IMR-90 (cell line): Measurements from ENCODE around the gene TPM4. TPM values are rescaled to one million over a fixed set of nuclear protein-coding genes. Genes with fewer than 3 reads are reported as not detected.

Experiments
- ATAC-seq: fragments of 200-7000 bp; cut with Tn5 transposase; 2 replicates; pipeline ENCODE4 v1.9.1; 2020; ENCODE audit warnings: low read depth, mild to moderate bottlenecking, moderate library complexity
- BruUV-seq: library from RNA; stranded (reverse); fragments of 400-500 nt; replicated peaks from 2 replicates; lab custom pipeline; 2021; lab: Mats Ljungman, UMichigan
- CTCF ChIA-PET: fragments of 300-600 bp; formaldehyde crosslinking; extraction: SDS; loops from one replicate; lab custom pipeline; 2021; ENCODE audit warnings: antibody characterized with exemption; lab: Yijun Ruan, JAX
- POLR2A ChIA-PET: fragments of 300-600 bp; sonication (Branson Sonifier 250); formaldehyde crosslinking; loops from one replicate; lab custom pipeline; 2022; ENCODE audit warnings: antibody characterized with exemption; ENCODE audit not compliant: unreplicated experiment; lab: Charles Lee
- DNase-seq: peaks from one replicate; pipeline ENCODE4 v3.0.0; 2013
- H2AFZ ChIP-seq: replicated peaks from 2 replicates; pipeline ENCODE3; 2013; ENCODE audit warnings: low read length, mild to moderate bottlenecking; ENCODE audit not compliant: poor library complexity
- H2AK5ac ChIP-seq: 2 replicates; pipeline ENCODE4 v1.6.1; 2013; ENCODE audit warnings: low read depth, low read length, inconsistent platforms
- H2AK9ac ChIP-seq: replicated peaks from 2 replicates; pipeline ENCODE3; 2013; ENCODE audit warnings: mild to moderate bottlenecking, low read depth, low read length, moderate library complexity; ENCODE audit not compliant: poor library complexity
- H2BK120ac ChIP-seq: 2 replicates; pipeline ENCODE4 v1.6.1; 2013; ENCODE audit warnings: low read depth, low read length, inconsistent platforms
- H2BK15ac ChIP-seq: 3 replicates; pipeline ENCODE4 v1.6.1; 2013; ENCODE audit warnings: low read depth, low read length, inconsistent platforms
- H2BK20ac ChIP-seq: 2 replicates; pipeline ENCODE4 v1.6.1; 2013; ENCODE audit warnings: low read depth, mild to moderate bottlenecking, inconsistent platforms, low read length, moderate library complexity
- H2BK5ac ChIP-seq: 2 replicates; pipeline ENCODE4 v1.6.1; 2013; ENCODE audit warnings: mild to moderate bottlenecking, low read depth, low read length, inconsistent platforms; ENCODE audit not compliant: poor library complexity, severe bottlenecking
- H3K14ac ChIP-seq: replicated peaks from 2 replicates; pipeline ENCODE4 v1.6.1; 2013; ENCODE audit warnings: low read depth, low read length, inconsistent platforms
- H3K18ac ChIP-seq: 2 replicates; pipeline ENCODE4 v1.6.1; 2013; ENCODE audit warnings: low read depth, low read length, control low read depth
- H3K23ac ChIP-seq: 2 replicates; pipeline ENCODE4 v1.6.1; 2013; ENCODE audit warnings: low read depth, low read length, inconsistent platforms
- H3K27ac ChIP-seq: 2 replicates; pipeline ENCODE4 v1.5.1; 2013; ENCODE audit warnings: mild to moderate bottlenecking, control low read depth, low read length; ENCODE audit not compliant: insufficient read depth
- H3K27me3 ChIP-seq: 2 replicates; pipeline ENCODE4 v1.6.1; 2013; ENCODE audit warnings: low read length; ENCODE audit not compliant: control insufficient read depth, insufficient read depth
- H3K36me3 ChIP-seq: 2 replicates; pipeline ENCODE4 v1.6.1; 2013; ENCODE audit warnings: low read length, mixed read lengths; ENCODE audit not compliant: control insufficient read depth, insufficient read depth
- H3K4ac ChIP-seq: 2 replicates; pipeline ENCODE4 v1.6.1; 2013; ENCODE audit warnings: low read depth, low read length, inconsistent platforms
- H3K4me1 ChIP-seq: 2 replicates; pipeline ENCODE4 v1.6.1; 2013; ENCODE audit warnings: low read length, mixed read lengths; ENCODE audit not compliant: control insufficient read depth, insufficient read depth
- H3K4me2 ChIP-seq: 2 replicates; pipeline ENCODE4 v1.6.1; 2013; ENCODE audit warnings: low read depth, mild to moderate bottlenecking, control low read depth, low read length, moderate library complexity
- H3K4me3 ChIP-seq: 2 replicates; pipeline ENCODE4 v1.5.1; 2013; ENCODE audit warnings: low read depth, mild to moderate bottlenecking, control low read depth, low read length, moderate library complexity; ENCODE audit not compliant: insufficient read depth
- H3K56ac ChIP-seq: 2 replicates; pipeline ENCODE4 v1.6.1; 2013; ENCODE audit warnings: low read length, inconsistent platforms; ENCODE audit not compliant: insufficient read depth; ENCODE audit errors: extremely low read depth
- H3K79me1 ChIP-seq, 2 experiments: 2 replicates each; pipeline ENCODE4 v1.6.1; 2013; ENCODE audit warnings: low read length in 2 of 2, inconsistent platforms in 1 of 2, low read depth in 1 of 2
- H3K9ac ChIP-seq: 2 replicates; pipeline ENCODE4 v1.6.1; 2013; ENCODE audit warnings: low read depth, low read length, control low read depth
- H3K9me1 ChIP-seq: 2 replicates; pipeline ENCODE4 v1.6.1; 2013; ENCODE audit warnings: low read length, inconsistent platforms; ENCODE audit not compliant: insufficient read depth
- H3K9me3 ChIP-seq: 2 replicates; pipeline ENCODE4 v1.6.1; 2013; ENCODE audit warnings: low read length; ENCODE audit not compliant: control insufficient read depth, insufficient read depth
- H4K20me1 ChIP-seq: 2 replicates; pipeline ENCODE4 v1.6.1; 2013; ENCODE audit warnings: low read length, inconsistent platforms; ENCODE audit not compliant: insufficient read depth
- H4K5ac ChIP-seq: 2 replicates; pipeline ENCODE4 v1.6.1; 2013; ENCODE audit warnings: mild to moderate bottlenecking, low read depth, low read length, control low read depth
- H4K8ac ChIP-seq, 2 experiments: 2 replicates each; pipeline ENCODE4 v1.6.1; 2013; ENCODE audit warnings: low read depth in 2 of 2, low read length in 2 of 2, control low read depth in 1 of 2, inconsistent platforms in 1 of 2
- H4K91ac ChIP-seq: 2 replicates; pipeline ENCODE4 v1.6.1; 2013; ENCODE audit warnings: low read depth, low read length, inconsistent platforms; ENCODE audit not compliant: insufficient read depth
- MAFK ChIP-seq: IDR thresholded peaks from 2 replicates; pipeline ENCODE4 v1.6.1; 2012; ENCODE audit warnings: low read depth, low read length, improper control_type of control experiment
- MAZ ChIP-seq: IDR thresholded peaks from 2 replicates; pipeline ENCODE4 v1.6.1; 2012; ENCODE audit warnings: low read depth, mild to moderate bottlenecking, low read length, improper control_type of control experiment, moderate library complexity, borderline replicate concordance
- NFE2L2 ChIP-seq: fragments of 150-350 bp; IDR thresholded peaks from 2 replicates; pipeline ENCODE4 v1.6.1; 2016; ENCODE audit warnings: low read depth, mild to moderate bottlenecking, low read length
- RCOR1 ChIP-seq: IDR thresholded peaks from 2 replicates; pipeline ENCODE4 v1.6.1; 2012; ENCODE audit warnings: mild to moderate bottlenecking, low read length, improper control_type of control experiment; ENCODE audit not compliant: insufficient replicate concordance
- RFX5 ChIP-seq: IDR thresholded peaks from 2 replicates; pipeline ENCODE4 v1.8.0; 2012; ENCODE audit warnings: low read depth, mild to moderate bottlenecking, low read length, moderate library complexity
- WGBS, 2 experiments: methylation state at CpG; one replicate each; pipeline versions ENCODE4 v1.1.5 to v1.1.7; 2013; ENCODE audit warnings: missing lambda C conversion rate in 2 of 2; ENCODE audit not compliant: insufficient read length in 1 of 2; ENCODE audit errors: extremely low coverage in 2 of 2; 5-methylcytosine and 5-hydroxymethylcytosine counted together
- dilution Hi-C: fragments of 300-500 bp; cut with HindIII; formaldehyde crosslinking; loops from one replicate; pipeline ENCODE4 v1.14.3; 2018; ENCODE audit warnings: low sequenced_read_pairs; ENCODE audit not compliant: unreplicated experiment
- in situ Hi-C: fragments of 300-500 bp; cut with MboI; formaldehyde crosslinking; loops from 3 replicates; pipeline ENCODE4 v1.14.3; 2019; ENCODE audit warnings: low sequenced_read_pairs, inconsistent platforms, mixed read lengths
- intact Hi-C: fragments of 100-400 bp; cut with micrococcal nuclease; formaldehyde crosslinking; loops from 2 replicates; pipeline ENCODE4 v1.10.0; 2022
- polyA plus RNA-seq, 3 experiments: library from polyadenylated mRNA; depleted of rRNA; stranded (reverse); fragments of >200 nt; gene quantifications; 2 replicates each; pipeline ENCODE4 v1.2.3, GENCODE V29; 2012; ENCODE audit warnings: low replicate concordance in 1 of 3
- total RNA-seq: library from RNA; depleted of rRNA; stranded (reverse); fragments of >200 nt; gene quantifications from 2 replicates; pipeline ENCODE4 v1.2.3, GENCODE V29; 2012

Gene TPM4
- total and polyA plus RNA-seq, 2 of the 4 experiments (the other 2 are of a cell fraction): 1,075 to 1,160 TPM

DNA sequence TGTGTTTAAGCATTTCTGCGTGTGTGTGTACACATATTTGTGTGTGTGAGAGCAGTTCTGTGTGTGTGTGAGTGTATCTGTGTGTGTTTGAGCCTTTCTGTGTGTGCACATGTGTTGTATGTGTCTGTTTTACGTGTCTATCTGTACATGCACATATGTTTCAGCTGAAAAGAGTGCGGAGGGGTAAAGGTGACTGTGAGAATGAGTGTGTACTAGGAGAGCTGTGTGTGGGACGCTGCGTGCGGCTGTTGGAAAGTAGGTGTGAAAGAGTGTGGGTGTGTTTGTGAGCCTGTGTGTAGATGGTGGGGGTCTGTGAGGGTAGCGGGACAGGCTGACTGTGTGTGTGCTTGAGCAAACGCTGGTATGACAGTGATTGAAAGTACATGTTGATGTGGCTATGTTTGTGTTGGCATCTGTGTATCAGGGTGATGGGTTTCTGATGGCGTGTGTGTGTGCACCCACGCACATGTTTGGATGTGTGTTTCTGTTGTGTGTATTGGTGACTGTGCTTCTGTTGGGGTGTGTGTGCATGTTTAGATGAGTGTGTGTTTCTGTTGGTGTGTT is 7.5 kb upstream of the TPM4 start:
- H3K4me3 ChIP-seq: peak overlapping the region; percentile 54
- H3K79me1 ChIP-seq: peaks cover 24 to 87% of the 10 kb centered on the region in 2 experiments
- peak overlapping the region; percentile 53 for H2AK9ac ChIP-seq
- dilution Hi-C loops (no loop called here), in situ Hi-C loops (no loop called here), intact Hi-C loops (no loop called here)
- H2BK5ac ChIP-seq: peak overlapping the region; percentile 90
- peak overlapping the region; percentile 100 for H3K23ac ChIP-seq
- peak overlapping the region; percentile 76 for H3K4me2 ChIP-seq
- H2AK5ac ChIP-seq: peak overlapping the region; percentile 85
- peak overlapping the region; percentile 78 for H2AFZ ChIP-seq
- peak overlapping the region in 1 of 2 experiments; percentile 77; a peak in 3 of 4 replicates for H4K8ac ChIP-seq
- peak overlapping the region; percentile 28 for H3K27ac ChIP-seq
- peak overlapping the region; percentile 51 for H3K9ac ChIP-seq
- H3K9me1 ChIP-seq: peaks cover 42% of the 10 kb centered on the region
- H4K91ac ChIP-seq: peak overlapping the region; percentile 39
- DNase-seq (no peak), ATAC-seq (no peak)
- peak overlapping the region; percentile 70; the same call in 1 of the 2 replicates for H2BK20ac ChIP-seq
- H4K20me1 ChIP-seq: peaks cover 20% of the 10 kb centered on the region; the same call in 1 of the 2 replicates
- H3K9me3 ChIP-seq: no peaks in the 10 kb centered on the region
- peak overlapping the region; percentile 94 for H3K14ac ChIP-seq
- ChIA-PET CTCF (no interaction called here), POLR2A (no interaction called here)
- peak overlapping the region; percentile 51 for H4K5ac ChIP-seq
- TF ChIP-seq RCOR1 (no peak), NFE2L2 (no peak), MAFK (no peak), MAZ (no peak), RFX5 (no peak)
- no peaks in the 10 kb centered on the region for H3K27me3 ChIP-seq
- peaks cover 19% of the 10 kb centered on the region for H3K4me1 ChIP-seq
- H3K36me3 ChIP-seq: no peaks in the 10 kb centered on the region
- H3K4ac ChIP-seq: peak overlapping the region; percentile 49
- no TSS peak for BruUV-seq
- peak overlapping the region; percentile 69; the same call in 2 of the 3 replicates for H2BK15ac ChIP-seq
- H2BK120ac ChIP-seq: peak overlapping the region; percentile 60
- 66% methylated on average over 7 of the region's 10 CpGs; no CpG with 5 or more reads in 1 of the 2 experiments for WGBS, 2 experiments
- H3K18ac ChIP-seq: peak overlapping the region; percentile 48; the same call in 1 of the 2 replicates
- no peak overlapping the region; the same call in 1 of the 2 replicates for H3K56ac ChIP-seq
